ENCODE measurements around the gene MAP3K4.
"Not testable (repeated sequence)": the region's sequence is repeated elsewhere in the genome, so short reads cannot be mapped to it uniquely, and the experiment has no call there.

MAP3K4 gene

GRCh38 chr6:160967351-160967750 is 24.2 kb upstream of the MAP3K4 start:
- no peak for DNase-seq (ENCODE audit: low read depth in 1 of 2, low spot score in 1 of 2)

- DNase-seq (ENCODE audit: low read depth in 1 of 2, low spot score in 1 of 2), result no peak
Measured at GRCh38 chr6:160967833-160968232, 23.7 kb upstream of the MAP3K4 start.

GRCh38 chr6:160971171-160971570 is 20.4 kb upstream of the MAP3K4 start:
- no peak for DNase-seq (ENCODE audit: low read depth in 1 of 2, low spot score in 1 of 2)

GRCh38 chr6:160972111-160972510 is 19.5 kb upstream of the MAP3K4 start:
- no peak for DNase-seq (ENCODE audit: low read depth in 1 of 2, low spot score in 1 of 2)

- DNase-seq (ENCODE audit: low read depth in 1 of 2, low spot score in 1 of 2), result not testable (repeated sequence)
Measured at GRCh38 chr6:160972594-160972993, 19.0 kb upstream of the MAP3K4 start.

- DNase-seq (ENCODE audit: low read depth in 1 of 2, low spot score in 1 of 2), result no peak
Measured at GRCh38 chr6:160973311-160974250, 18.0 kb upstream of the MAP3K4 start.

- DNase-seq (ENCODE audit: low read depth in 1 of 2, low spot score in 1 of 2), result no peak
Measured at GRCh38 chr6:160974304-160974771, 17.2 kb upstream of the MAP3K4 start.

GRCh38 chr6:160975162-160975561 is 16.4 kb upstream of the MAP3K4 start:
- no peak for DNase-seq (ENCODE audit: low read depth in 1 of 2, low spot score in 1 of 2)

GRCh38 chr6:160975961-160976360 is 15.6 kb upstream of the MAP3K4 start:
- not testable (repeated sequence) for DNase-seq (ENCODE audit: low read depth in 1 of 2, low spot score in 1 of 2)

GRCh38 chr6:160978141-160978901 is 13.2 kb upstream of the MAP3K4 start:
- no peak for DNase-seq (ENCODE audit: low read depth in 1 of 2, low spot score in 1 of 2)

GRCh38 chr6:160979061-160979708 is 12.4 kb upstream of the MAP3K4 start:
- no peak for DNase-seq (ENCODE audit: low read depth in 1 of 2, low spot score in 1 of 2)

GRCh38 chr6:160983377-160983948 is 8.1 kb upstream of the MAP3K4 start:
- DNase-seq (ENCODE audit: low read depth in 1 of 2, low spot score in 1 of 2), result not testable (repeated sequence)

- DNase-seq (ENCODE audit: low read depth in 1 of 2, low spot score in 1 of 2), result no peak
Measured at GRCh38 chr6:160986851-160987250, 4.7 kb upstream of the MAP3K4 start.

- DNase-seq (ENCODE audit: low read depth in 1 of 2, low spot score in 1 of 2), result no peak
Measured at GRCh38 chr6:160987265-160987664, 4.3 kb upstream of the MAP3K4 start.

GRCh38 chr6:160990847-160991405 is 643 bp upstream of the MAP3K4 start:
- DNase-seq (ENCODE audit: low read depth in 1 of 2, low spot score in 1 of 2), result no peak

GRCh38 chr6:160992061-160992979 is 751 bp downstream of the MAP3K4 start:
- peak in 1 of 2 donors; percentile 29 for DNase-seq (ENCODE audit: low read depth in 1 of 2, low spot score in 1 of 2)

- no peak for DNase-seq (ENCODE audit: low read depth in 1 of 2, low spot score in 1 of 2)
Measured at GRCh38 chr6:160992980-160993314, 1.4 kb downstream of the MAP3K4 start.

GRCh38 chr6:160995271-160995670 is 3.7 kb downstream of the MAP3K4 start:
- no peak for DNase-seq (ENCODE audit: low read depth in 1 of 2, low spot score in 1 of 2)

GRCh38 chr6:160996131-160996601 is 4.6 kb downstream of the MAP3K4 start:
- no peak for DNase-seq (ENCODE audit: low read depth in 1 of 2, low spot score in 1 of 2)

- no peak for DNase-seq (ENCODE audit: low read depth in 1 of 2, low spot score in 1 of 2)
Measured at GRCh38 chr6:160998217-160998616, 6.6 kb downstream of the MAP3K4 start.
